ENCODE results near the gene ZNF236. TPM values are rescaled to one million over a fixed set of nuclear protein-coding genes. Genes with fewer than 3 reads are reported as not detected.

ZNF236 gene
- total RNA-seq, 1 donor from 2014 or later, result 20.4 TPM

GRCh38 chr18:76957384-76958355, 135.3 kb downstream of the ZNF236 start:
- peaks cover 41% of the 10 kb centered on the region for H3K36me3 Mint-ChIP-seq (ENCODE audit: unreplicated experiment)
- no peaks in the 10 kb centered on the region for H3K27me3 Mint-ChIP-seq (ENCODE audit: unreplicated experiment)
- no peak for DNase-seq (ENCODE audit: extremely low spot score, unreplicated experiment)
- no peak overlapping the region for H3K4me3 Mint-ChIP-seq (ENCODE audit: unreplicated experiment)
- peaks cover 5% of the 10 kb centered on the region for H3K4me1 Mint-ChIP-seq (ENCODE audit: unreplicated experiment)
- TF ChIP-seq CTCF (IDR thresholded peaks at IDR 0.05), result no peak
- no peak overlapping the region for H3K27ac Mint-ChIP-seq (ENCODE audit: unreplicated experiment)
- peaks cover 10% of the 10 kb centered on the region for H3K9me3 Mint-ChIP-seq (ENCODE audit: unreplicated experiment)

GRCh38 chr18:76958692-76959341, 136.5 kb downstream of the ZNF236 start:
- Mint-ChIP-seq H3K27ac (ENCODE audit: unreplicated experiment) (peak overlapping the region; percentile 4), H3K4me3 (ENCODE audit: unreplicated experiment) (no peak overlapping the region), H3K9me3 (ENCODE audit: unreplicated experiment) (peaks cover 10% of the 10 kb centered on the region), H3K36me3 (ENCODE audit: unreplicated experiment) (peaks cover 43% of the 10 kb centered on the region), H3K27me3 (ENCODE audit: unreplicated experiment) (no peaks in the 10 kb centered on the region), H3K4me1 (ENCODE audit: unreplicated experiment) (peaks cover 5% of the 10 kb centered on the region)
- TF ChIP-seq CTCF (IDR thresholded peaks at IDR 0.05), result no peak
- no peak for DNase-seq (ENCODE audit: extremely low spot score, unreplicated experiment)

DNA sequence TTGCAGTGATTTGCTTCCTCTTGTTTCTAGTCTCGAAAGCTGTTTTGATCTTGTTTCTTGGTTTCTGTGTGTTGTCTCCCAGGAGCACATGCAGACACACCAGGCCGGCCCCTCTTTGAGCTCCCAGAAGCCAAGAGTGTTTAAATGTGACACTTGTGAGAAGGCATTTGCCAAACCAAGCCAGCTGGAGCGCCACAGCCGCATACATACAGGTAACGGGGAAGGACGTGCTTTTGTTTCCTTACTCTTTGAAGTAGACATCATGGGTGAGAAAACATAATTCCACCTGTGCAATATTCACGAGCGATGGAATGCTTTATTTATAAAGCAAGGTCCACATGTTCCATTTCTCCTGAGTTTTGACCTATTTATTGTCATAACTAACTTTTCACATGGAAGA, 137.2 kb downstream of the ZNF236 start:
- H3K4me3 Mint-ChIP-seq (ENCODE audit: unreplicated experiment), result no peak overlapping the region
- peaks cover 49% of the 10 kb centered on the region for H3K36me3 Mint-ChIP-seq (ENCODE audit: unreplicated experiment)
- no peaks in the 10 kb centered on the region for H3K27me3 Mint-ChIP-seq (ENCODE audit: unreplicated experiment)
- H3K27ac Mint-ChIP-seq (ENCODE audit: unreplicated experiment), result no peak overlapping the region
- no peak for TF ChIP-seq CTCF (IDR thresholded peaks at IDR 0.05)
- DNase-seq (ENCODE audit: extremely low spot score, unreplicated experiment), result no peak
- peaks cover 10% of the 10 kb centered on the region for H3K9me3 Mint-ChIP-seq (ENCODE audit: unreplicated experiment)
- peaks cover 5% of the 10 kb centered on the region for H3K4me1 Mint-ChIP-seq (ENCODE audit: unreplicated experiment)

GRCh38 chr18:76960528-76961035, 138.2 kb downstream of the ZNF236 start:
- H3K9me3 Mint-ChIP-seq (ENCODE audit: unreplicated experiment), result peaks cover 10% of the 10 kb centered on the region
- no peaks in the 10 kb centered on the region for H3K27me3 Mint-ChIP-seq (ENCODE audit: unreplicated experiment)
- H3K4me3 Mint-ChIP-seq (ENCODE audit: unreplicated experiment), result no peak overlapping the region
- H3K27ac Mint-ChIP-seq (ENCODE audit: unreplicated experiment), result no peak overlapping the region
- H3K4me1 Mint-ChIP-seq (ENCODE audit: unreplicated experiment), result peaks cover 5% of the 10 kb centered on the region
- H3K36me3 Mint-ChIP-seq (ENCODE audit: unreplicated experiment), result peaks cover 51% of the 10 kb centered on the region
- TF ChIP-seq CTCF (IDR thresholded peaks at IDR 0.05), result no peak
- DNase-seq (ENCODE audit: extremely low spot score, unreplicated experiment), result no peak

GRCh38 chr18:76962851-76963250, 140.5 kb downstream of the ZNF236 start:
- peaks cover 10% of the 10 kb centered on the region for H3K9me3 Mint-ChIP-seq (ENCODE audit: unreplicated experiment)
- peaks cover 45% of the 10 kb centered on the region for H3K36me3 Mint-ChIP-seq (ENCODE audit: unreplicated experiment)
- TF ChIP-seq CTCF (IDR thresholded peaks at IDR 0.05), result no peak
- H3K27ac Mint-ChIP-seq (ENCODE audit: unreplicated experiment), result no peak overlapping the region
- H3K4me1 Mint-ChIP-seq (ENCODE audit: unreplicated experiment), result peaks cover 5% of the 10 kb centered on the region
- H3K27me3 Mint-ChIP-seq (ENCODE audit: unreplicated experiment), result no peaks in the 10 kb centered on the region
- H3K4me3 Mint-ChIP-seq (ENCODE audit: unreplicated experiment), result no peak overlapping the region
- no peak for DNase-seq (ENCODE audit: extremely low spot score, unreplicated experiment)
